NCI-H460 (cell line): ENCODE data around the gene TBC1D3K. TPM values are rescaled to one million over a fixed set of nuclear protein-coding genes. Genes with fewer than 3 reads are reported as not detected.
"Not testable (repeated sequence)": the region's sequence is repeated elsewhere in the genome, so short reads cannot be mapped to it uniquely, and the experiment has no call there.

ENCODE experiments used
- DNase-seq: peaks from one replicate; pipeline ENCODE4 v3.0.0-alpha.2; 2016; ENCODE audit warnings: low read depth; ENCODE audit errors: extremely low read depth
- polyA plus RNA-seq: library from polyadenylated mRNA; depleted of rRNA; stranded (reverse); fragments of >200 nt; gene quantifications from 2 replicates; pipeline ENCODE4 v1.2.3, GENCODE V29; 2014; cell fraction: nucleus; rRNA removed
- small RNA-seq, 2 experiments: library from RNA; depleted of rRNA; stranded (forward); fragments of <200 nt; gene quantifications; one replicate each; pipeline ENCODE3, GENCODE V24; 2014
- total RNA-seq: library from RNA; depleted of rRNA; stranded (reverse); fragments of >200 nt; shearing (Covaris generic); gene quantifications from 2 replicates; pipeline ENCODE4 v1.2.3, GENCODE V29; 2014; rRNA removed

Gene TBC1D3K
- total RNA-seq = not detected in 2 replicates
- polyA plus RNA-seq = not detected in 2 replicates

DNA sequence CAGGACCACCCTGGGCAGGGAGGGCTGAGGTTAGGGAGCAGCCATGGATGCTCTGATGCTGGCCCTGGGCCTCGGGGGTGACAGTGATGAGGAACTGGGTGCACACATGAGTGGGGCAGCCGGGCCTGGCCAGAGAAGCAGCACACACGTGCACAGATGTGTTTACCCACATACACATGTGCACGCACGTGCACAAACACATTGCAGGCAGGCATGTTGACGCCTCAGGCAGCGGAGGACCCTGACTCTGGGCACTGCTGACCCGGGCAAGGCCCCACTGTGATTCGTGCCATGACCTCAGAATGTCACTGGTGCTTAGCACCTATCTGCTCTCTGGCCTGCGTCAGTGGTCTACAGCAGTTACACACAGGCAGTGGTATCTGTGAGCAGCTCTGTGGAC is at the start of gene TBC1D3K:
Gene TBC1D3K (plus strand): TSS at position 301 of the 400 bp plus-strand sequence. CDS start 1,585 bp downstream, outside the sequence.
- DNase-seq = not testable (repeated sequence)

DNA sequence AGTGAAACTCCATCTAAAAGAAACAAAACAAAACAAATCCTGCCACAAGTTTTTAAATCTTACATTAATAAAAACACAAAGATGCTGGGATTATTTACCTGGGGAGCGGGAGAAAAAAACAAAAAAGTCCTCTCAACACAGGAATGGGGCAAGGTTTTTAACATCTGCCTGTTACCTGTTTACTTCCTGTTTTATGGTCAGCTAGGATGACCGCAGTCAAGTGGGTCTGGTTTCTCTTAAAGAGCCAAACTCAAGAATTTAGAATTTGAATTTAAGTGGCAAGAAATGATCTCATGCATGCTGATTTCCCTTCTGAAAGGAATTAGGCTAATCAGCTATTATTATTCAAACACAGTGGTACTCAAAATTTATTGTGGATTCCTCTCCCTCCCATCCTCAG is 39.7 kb upstream of the TBC1D3K start:
- no peak for DNase-seq

DNA sequence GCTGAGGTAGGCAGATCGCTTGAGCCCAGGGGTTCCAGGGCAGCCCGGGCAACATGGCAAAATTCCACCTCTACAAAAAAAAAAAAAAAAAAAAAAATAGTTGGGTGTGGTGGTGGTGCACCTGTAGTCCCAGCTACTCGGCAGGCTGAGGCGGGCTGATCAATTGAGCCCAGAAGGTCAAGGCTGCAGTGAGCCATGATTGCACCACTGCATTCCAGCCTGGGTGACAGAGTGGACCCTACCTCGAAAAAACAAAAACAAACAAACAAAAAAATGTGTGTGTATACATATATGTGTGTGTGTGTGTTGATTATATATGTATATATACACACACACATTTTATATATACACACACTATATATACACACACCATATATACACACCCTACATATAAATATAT is 39.1 kb upstream of the TBC1D3K start:
- DNase-seq = no peak

DNA sequence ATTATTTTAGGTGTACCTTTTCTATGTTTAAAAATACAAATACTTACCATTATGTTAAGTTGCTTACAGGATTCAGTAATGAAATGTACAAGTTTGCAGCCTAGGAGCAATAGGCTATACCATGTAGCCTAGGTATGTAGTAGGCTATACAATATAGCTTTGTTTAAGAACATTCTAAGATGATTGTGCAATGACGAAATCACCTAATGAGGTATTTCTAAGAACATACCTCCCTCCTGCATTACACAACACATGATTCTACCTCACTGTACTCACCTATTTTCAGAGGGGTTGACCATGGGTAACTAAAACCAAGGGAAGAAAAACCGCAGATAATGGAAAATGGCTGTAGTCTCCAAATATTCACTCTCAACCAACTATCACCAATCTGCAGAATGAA is 35.3 kb upstream of the TBC1D3K start:
- no peak for DNase-seq

DNA sequence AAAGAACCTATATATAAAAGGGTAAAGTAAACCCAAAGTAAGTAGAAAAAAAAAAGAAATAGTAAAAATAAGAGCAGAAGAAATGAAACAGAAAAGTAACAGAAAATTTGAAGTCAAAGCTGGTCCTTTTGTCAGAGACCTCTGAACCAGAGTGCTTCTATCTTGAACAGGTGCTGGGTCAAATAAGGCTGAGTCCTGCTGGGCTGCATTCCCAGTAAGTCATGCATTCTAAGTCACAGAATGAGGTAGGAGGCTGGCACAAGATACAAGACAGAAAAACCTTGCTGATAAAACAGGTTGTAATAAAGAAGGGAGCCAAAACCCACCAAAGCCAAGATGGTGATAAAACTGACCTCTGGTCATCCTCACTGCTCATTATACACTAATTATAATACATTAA is 27.3 kb upstream of the TBC1D3K start:
- DNase-seq = not testable (repeated sequence)

Small RNA genes within 50 kb of the gene (small RNA-seq; reads per million reads assigned to genes)
- gene RF00001 (0 reads per million in 2 experiments), gene RNU6-489P (0 reads per million in 2 experiments)

Other genes starting within 250 kb of the TBC1D3K start
- gene HNF1B, start 179.4 kb upstream of the TBC1D3K start, total RNA-seq = not detected in 2 replicates
- 4.8 and 5.8 TPM in 2 replicates for gene TBC1D3L, start 64.6 kb downstream of the TBC1D3K start, total RNA-seq
- gene TBC1D3D, start 79.6 kb downstream of the TBC1D3K start, total RNA-seq = not detected in 2 replicates
- not detected in 2 replicates for gene TBC1D3C, start 144.2 kb downstream of the TBC1D3K start, total RNA-seq
- not detected in 2 replicates for gene TBC1D3E, start 203.5 kb downstream of the TBC1D3K start, total RNA-seq